Gastrocnemius medialis (tissue), 4 donors: ENCODE data around the gene PTPN11.

Source experiments
- POLR2A ChIP-seq, 2 donors: fragments of 450-650 bp; IDR thresholded peaks; one replicate each; pipeline ENCODE4 v1.6.1; 2017; ENCODE audit warnings: antibody characterized with exemption in 2 of 2, mild to moderate bottlenecking in 2 of 2, moderate library complexity in 2 of 2
- TF ChIP-seq, protein P1 (sequence below), 5 experiments: fragments of 450-650 bp in 3 of 5; fragments of 200-600 bp in 2 of 5; sonication (generic) in 2 of 5; IDR thresholded peaks in 4 of 5; conservative IDR thresholded peaks in 1 of 5; 1 replicate in 4 of 5; 2 replicates in 1 of 5; pipeline ENCODE4 v1.5.1; 2016 to 2019; ENCODE audit warnings: antibody characterized with exemption in 5 of 5, mild to moderate bottlenecking in 3 of 5, moderate library complexity in 3 of 5

DNA sequence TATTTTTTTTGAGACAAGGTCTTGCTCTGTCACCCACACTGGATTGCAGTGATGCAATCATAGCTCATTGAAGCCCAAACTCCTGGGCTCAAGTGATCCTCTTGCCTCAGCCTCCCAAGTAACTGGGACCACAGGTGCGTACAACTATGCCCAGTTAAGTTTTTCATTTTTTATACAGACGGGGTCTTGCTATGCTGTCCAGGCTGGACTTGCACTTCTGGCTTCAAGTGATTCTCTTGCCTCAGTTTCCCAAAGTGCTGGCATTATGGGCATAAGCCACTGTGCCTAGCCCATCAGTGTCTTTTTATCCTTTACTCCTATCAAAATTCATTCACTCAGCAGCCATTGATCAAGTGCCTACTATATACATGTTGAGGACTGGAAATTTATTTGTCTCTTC, 9.0 kb downstream of the PTPN11 start:
- TF ChIP-seq, protein P1, sequence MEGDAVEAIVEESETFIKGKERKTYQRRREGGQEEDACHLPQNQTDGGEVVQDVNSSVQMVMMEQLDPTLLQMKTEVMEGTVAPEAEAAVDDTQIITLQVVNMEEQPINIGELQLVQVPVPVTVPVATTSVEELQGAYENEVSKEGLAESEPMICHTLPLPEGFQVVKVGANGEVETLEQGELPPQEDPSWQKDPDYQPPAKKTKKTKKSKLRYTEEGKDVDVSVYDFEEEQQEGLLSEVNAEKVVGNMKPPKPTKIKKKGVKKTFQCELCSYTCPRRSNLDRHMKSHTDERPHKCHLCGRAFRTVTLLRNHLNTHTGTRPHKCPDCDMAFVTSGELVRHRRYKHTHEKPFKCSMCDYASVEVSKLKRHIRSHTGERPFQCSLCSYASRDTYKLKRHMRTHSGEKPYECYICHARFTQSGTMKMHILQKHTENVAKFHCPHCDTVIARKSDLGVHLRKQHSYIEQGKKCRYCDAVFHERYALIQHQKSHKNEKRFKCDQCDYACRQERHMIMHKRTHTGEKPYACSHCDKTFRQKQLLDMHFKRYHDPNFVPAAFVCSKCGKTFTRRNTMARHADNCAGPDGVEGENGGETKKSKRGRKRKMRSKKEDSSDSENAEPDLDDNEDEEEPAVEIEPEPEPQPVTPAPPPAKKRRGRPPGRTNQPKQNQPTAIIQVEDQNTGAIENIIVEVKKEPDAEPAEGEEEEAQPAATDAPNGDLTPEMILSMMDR (IDR thresholded peaks at IDR 0.05 in 4 of 5, conservative IDR thresholded peaks at IDR 0.05 in 1 of 5): no peak
- TF ChIP-seq POLR2A (IDR thresholded peaks at IDR 0.05): no peak
